DMS53 treated with DMSO at 0.1 percent for 48 hours (cell line): Measurements from ENCODE around the gene ALOX5.
"Not testable (repeated sequence)": the region's sequence is repeated elsewhere in the genome, so short reads cannot be mapped to it uniquely, and the experiment has no call there.

Source experiments
- DNase-seq: peaks from one replicate; lab custom pipeline; 2025; ENCODE audit not compliant: unreplicated experiment; lab: John Stamatoyannopoulos, UW

Gene ALOX5

GRCh38 chr10:45374350-45375052, 485 bp downstream of the ALOX5 start:
- DNase-seq: peak; percentile 31

GRCh38 chr10:45375101-45375500, 1.1 kb downstream of the ALOX5 start:
- no peak for DNase-seq

DNA sequence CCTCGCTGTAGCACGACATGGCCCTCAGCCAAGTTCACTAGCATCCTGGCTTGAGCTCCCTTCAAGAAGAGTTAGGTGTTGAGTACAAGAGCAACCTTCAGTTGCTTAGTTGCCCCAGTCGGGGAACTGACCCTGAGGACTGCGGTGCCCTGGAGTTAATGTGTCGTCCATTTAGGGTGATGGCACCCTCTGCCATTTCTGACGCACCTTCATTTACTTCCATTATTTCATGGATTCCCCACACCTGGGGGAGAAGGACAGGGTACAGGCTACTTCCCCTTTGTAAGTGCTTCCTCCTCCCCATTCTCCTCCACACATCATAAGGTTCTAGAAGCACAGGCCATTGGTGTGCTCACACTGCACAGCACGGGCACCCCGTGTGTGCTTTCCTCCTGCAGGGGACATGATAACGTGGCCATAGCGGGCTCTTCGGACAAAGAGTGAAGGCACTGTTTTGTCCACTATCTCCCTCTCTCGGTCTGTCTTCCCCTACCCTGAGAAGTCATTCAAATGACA, 1.8 kb downstream of the ALOX5 start:
- DNase-seq: no peak

- DNase-seq: no peak
These were observed 2.4 kb downstream of the ALOX5 start for GRCh38 chr10:45376371-45376801.

GRCh38 chr10:45377321-45377720, 3.3 kb downstream of the ALOX5 start:
- DNase-seq: no peak

DNA sequence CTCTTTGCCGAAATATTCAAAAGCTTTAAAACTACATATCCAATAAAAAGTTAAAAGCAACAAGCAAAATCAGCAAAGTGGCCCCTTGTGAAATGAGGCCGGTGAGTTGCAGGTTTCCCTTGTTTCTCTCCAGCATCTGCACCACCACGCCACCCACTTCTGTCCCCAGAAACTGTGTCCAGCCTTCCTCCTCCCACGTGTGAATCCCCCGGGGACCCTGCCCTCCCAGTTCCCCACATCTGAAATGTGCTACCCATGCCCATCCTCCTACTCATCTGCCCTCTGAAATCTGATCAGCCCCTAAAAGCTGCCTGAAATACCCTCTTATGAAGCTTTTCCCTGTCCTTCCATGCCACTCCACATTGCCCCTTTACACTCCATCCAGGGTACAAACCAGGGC, 3.8 kb downstream of the ALOX5 start:
- no peak for DNase-seq

GRCh38 chr10:45378914-45379726, 5.1 kb downstream of the ALOX5 start:
- DNase-seq: no peak

DNA sequence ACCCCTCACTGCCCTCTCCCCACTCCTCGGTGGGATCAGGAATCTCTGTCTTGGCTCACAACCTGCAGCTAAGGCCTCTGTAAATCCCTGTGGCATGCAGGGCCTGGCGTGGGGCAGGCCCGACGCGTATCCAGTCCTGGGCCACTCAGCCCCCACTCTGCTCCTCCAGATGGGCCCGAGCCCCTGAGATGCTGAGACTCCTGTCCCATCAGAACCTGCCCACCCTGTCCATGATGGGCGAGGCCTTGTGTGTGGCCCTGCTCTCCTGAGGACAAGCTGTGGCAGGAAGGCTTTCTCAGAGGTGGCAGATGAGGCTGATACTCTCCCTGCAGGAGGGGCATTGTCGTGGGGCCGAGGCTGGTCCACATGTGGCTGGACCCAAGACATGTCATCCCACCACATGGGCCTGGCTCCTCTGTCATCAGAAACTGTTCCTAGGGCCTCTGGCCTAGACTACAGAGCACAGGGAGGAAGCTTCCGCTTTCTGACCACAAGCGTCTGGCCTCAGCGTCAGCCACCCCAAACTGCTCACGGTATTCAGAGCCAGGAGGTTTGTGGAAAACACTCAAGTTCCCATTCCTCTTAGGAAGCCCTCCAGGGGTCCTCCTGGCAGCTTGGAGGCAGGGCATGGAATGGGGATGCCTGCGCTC, 6.0 kb downstream of the ALOX5 start:
- no peak for DNase-seq

DNA sequence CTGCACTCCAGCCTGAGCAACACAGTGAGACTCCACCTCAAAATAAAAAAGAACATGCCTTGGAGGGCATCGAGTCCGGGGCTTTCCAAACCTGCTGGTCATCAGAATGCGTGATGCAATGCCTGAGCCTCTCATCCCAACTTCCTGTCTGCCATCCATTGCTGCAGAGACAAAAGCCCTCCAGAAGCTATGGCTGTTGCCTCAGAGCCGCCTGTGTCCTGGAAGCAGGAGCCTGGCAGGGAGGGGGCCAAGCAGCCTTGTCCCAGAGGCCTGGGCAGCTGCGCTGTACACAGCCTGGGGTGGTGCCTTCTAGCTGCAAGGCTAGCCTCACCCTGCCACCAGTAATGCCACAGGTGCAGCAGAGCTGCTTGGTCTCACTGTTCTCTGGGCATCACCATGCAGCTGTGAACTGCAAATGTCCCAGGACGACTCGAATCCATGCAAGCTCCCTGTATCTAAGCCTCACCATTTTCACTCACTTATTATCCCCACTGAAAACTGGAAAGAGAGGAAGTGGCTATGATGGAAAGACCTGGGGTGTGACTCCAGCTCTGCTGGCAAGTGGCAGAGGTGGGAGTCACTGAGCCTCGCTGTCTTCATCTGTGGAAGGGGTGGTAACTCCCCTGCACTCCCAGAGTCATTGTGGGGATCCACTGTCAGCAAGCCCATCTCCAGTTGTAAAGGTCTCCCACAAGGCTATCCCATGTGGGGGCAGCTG, 7.0 kb downstream of the ALOX5 start:
- DNase-seq: no peak

GRCh38 chr10:45382591-45382990, 8.6 kb downstream of the ALOX5 start:
- DNase-seq: no peak

DNA sequence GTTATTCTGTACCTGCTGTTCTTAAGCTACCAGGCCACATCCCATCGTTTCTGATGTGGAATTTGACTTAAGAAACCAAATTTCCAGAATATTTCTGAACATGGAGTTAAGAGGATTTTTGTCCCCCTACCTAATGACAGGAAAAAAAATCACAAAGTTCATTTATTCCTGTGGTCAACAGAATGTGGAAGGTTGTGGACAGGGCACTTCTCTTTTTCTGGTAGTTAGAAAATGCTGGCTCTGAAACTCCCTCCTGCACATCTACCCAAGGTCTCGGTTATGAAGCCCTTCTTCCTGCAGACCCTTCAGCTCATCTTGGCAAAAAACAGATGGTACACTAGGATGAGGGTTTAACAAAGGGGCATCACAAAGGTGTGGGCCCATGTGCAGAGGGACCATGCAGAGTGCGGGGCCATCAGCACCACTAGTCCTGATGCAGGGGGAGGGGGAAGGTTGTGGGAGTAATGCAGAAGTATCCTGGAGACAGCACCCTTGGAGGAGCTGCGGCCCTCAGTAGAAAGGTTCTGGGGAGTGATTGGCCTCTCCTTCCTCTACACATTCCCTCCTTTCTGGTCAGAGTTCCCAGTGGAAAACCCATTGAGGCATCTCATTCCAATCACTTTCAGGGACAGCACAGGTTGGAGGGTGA, 9.8 kb downstream of the ALOX5 start:
- DNase-seq: no peak

DNA sequence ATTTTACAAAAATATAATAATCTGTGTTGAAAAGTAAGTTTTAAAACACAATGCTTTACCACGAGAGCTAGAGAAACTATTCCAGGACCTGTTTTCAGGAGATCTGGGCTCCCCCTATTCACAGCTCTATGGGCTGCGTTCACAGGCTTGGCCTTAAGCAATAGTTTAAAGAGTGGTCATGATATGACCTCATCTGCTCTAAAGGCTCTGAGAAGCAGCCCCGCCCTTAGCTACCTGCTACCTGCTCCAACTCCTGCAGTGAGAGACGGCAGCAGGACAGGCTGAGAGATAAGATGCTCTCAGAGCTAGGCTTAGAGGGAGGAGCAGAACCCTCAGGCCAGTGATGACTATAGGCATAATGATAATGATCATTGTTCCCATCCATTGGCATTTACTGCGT, 12.6 kb downstream of the ALOX5 start:
- no peak for DNase-seq

- DNase-seq: no peak
These were observed 13.3 kb downstream of the ALOX5 start for GRCh38 chr10:45387096-45387893.

DNA sequence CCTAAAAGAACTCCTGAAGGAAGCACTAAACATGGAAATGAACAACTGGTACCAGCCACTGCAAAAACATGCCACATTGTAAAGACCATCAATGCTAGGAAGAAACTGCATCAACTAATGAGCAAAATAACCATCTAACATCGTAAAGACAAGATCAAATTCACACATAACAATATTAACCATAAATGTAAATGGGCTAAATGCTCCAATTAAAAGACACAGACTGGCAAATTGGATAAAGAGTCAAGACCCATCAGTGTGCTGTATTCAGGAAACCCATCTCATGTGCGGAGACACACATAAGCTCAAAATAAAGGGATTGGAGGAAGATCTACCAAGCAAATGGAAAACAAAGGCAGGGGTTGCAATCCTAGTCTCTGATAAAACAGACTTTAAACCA, 15.7 kb downstream of the ALOX5 start:
- not testable (repeated sequence) for DNase-seq

GRCh38 chr10:45391636-45392035, 17.6 kb downstream of the ALOX5 start:
- DNase-seq: not testable (repeated sequence)

GRCh38 chr10:45395554-45395953, 21.5 kb downstream of the ALOX5 start:
- DNase-seq: no peak

- DNase-seq: no peak
These were observed 24.6 kb downstream of the ALOX5 start for GRCh38 chr10:45398595-45398994.

- no peak for DNase-seq
These were observed 25.1 kb downstream of the ALOX5 start for GRCh38 chr10:45399113-45399512.

DNA sequence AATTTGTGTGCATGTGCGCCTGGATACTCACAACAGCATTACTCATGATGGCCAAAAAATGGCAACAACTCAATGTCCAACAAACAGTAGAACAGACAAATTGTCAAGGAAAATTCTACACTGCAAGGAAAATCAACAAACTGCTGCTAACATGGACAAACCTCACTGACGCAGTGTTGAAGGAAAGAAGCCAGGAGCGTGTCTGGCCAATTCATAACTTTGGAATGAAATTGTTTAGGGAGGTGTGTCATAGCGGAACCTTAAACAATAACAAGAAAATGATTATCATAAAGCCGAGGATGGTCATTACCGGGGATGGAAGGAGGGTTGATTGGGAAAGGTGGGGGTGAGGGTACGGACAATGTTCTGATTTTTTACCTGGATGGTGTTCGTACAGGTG, 29.1 kb downstream of the ALOX5 start:
- DNase-seq: no peak
